Measurements from ENCODE around the gene UBL5.

UBL5 gene

DNA sequence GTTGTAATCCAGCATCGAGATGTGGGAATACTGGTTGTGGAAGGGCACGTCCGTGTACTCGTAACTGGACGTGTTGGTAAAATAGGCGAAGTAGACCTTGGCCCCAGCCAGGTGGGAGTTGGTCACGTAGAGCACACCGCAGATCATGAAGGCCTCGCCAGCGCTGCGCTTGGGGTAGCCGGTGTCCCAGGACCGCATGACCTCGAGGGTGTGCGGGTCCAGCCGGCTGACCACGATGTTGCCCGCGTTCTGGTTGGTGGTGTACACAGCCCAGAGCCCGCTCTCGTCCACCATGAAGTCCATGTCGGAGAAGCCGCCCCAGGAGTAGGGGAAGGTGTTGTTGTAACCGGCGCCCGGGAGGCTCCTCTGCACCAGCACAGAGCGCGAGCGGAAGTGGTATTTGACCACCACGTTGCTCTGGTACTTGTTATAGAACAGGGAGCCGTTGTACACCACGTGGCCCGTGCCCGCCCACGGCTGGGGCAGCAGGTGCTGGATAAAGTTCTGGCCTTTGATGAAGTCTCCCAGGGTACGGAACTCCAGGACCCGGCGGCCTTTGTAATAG is 26.6 kb downstream of the UBL5 start:
- DNase-seq (ENCODE audit: low read depth in 2 of 2) = no peak

DNA sequence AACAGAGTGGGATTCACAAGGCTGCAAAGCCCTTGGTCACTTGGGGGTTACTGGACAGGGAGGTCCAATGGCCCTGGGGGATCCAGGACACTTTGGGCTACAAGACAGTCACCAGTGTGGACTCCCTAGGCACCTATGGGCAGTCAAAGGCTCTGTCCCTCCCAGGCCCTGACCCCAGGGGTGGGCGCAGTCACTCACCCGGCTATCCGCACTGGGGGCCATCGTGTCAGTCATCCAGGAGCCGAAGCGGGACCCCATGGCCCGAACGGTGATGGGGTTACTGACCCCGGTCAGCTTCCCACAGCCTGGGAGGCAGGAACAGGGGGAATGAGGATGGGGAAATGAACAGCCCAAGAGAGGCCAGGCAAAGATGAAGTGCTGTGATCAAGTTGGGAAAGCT is 28.9 kb downstream of the UBL5 start:
- DNase-seq (ENCODE audit: low read depth in 2 of 2) = no peak

DNA sequence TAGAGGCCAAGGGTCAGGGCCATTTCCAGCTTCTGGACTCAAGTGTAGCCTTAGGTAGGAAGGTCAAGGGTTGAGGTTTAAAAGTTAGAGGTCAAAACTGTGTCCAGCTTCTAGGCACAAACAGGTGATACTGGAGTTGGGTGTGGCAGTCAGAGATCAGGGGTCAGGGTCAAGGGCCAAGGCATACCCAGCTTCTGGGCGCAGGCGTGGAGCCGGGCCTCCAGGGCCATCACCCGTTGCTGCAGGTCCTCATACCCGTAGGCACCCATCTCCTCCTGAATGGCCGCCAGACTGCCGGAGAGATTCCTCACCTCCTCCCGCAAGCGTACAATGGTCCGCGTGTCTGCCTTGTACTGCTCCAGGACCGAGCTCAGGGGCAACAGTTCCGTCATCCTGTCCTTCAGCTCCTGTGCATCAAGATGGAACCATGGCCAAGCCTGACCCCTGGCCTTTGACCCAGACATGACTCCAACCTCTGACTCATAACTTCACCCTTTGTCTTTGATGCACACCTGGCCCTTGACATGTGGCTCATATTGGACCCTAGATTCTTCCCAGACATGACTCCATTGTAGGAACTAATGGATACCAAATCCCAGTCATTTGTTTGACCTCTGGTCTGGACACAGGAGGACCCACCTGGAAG is 29.5 kb downstream of the UBL5 start:
- DNase-seq (ENCODE audit: low read depth in 2 of 2) = no peak

DNA sequence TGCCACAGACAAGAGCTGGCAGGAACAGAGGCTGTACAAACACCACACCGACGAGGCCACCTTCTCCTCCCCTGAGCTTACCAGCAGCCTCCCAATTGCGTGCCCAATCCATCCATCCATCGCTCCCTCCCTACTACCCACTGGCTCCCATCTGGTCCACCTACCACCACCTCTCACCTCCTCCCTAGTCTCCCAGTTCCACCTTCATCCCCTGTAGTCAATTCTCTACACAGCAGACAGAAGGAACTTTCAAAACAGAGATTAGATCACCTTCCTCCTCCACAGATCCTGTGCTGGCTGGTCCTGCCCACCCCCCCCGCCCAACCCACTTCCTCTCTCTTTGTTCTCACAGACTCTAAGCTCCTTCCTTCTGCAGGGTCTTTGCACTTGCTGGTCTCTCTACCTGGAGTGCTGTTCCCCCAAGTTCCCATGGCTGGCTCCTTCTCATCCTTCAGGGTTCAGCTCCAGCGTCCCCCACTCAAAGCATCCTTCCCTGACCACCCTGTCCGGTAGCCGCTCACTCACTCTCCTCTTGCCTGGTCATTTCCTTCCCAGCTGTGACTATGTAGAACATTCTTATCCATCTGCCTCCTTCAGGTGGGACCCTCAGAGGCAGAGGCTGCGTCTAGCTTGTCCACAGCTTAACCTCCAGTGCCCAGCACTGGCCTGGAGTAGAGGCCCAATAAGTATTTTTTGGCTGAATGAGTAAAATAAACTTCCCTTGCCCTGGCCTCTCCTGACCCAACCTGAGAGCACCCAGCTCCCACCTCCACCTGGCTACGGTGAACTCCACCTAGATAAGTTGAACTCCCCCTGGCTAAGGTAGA is 30.4 kb downstream of the UBL5 start:
- no peak for DNase-seq (ENCODE audit: low read depth in 2 of 2)

DNA sequence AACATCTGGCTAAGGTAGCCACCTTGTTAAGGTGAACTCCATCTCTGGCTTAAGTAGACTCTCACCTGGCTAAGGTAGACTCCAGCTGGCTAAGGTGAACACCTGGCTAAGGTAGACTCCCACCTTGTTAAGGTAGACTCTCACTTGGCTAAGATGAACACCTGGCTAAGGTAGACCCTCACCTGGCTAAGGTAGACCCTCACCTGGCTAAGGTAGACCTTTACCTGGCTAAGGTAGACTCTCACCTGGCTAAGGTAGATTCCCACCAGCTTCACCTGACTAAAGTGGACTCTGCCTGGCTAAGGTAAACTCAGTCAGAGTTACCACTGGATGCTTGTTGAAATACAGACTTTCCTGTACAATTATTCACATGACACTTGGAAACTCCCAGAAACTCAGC is 31.0 kb downstream of the UBL5 start:
- DNase-seq (ENCODE audit: low read depth in 2 of 2) = no peak

DNA sequence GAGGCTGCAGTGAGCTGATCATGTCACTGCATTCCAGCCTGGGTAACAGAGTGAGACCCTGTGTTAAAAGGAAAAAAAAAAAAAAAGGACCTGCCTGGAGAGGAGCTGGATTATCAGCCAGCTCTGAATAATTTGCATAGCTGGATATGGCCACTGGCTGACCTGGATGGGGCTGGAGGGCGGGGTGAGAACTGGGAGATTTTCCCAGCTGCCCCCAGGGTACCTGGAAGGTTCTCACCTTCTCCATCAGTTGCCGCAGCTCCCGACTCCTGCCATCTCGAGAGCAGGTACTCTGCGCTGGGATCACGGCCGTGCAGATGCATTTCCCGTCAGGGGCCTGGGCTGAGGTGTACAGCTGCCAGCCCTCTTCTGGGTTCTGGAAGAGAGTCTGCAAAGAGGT is 32.7 kb downstream of the UBL5 start:
- DNase-seq (ENCODE audit: low read depth in 2 of 2) = no peak

DNA sequence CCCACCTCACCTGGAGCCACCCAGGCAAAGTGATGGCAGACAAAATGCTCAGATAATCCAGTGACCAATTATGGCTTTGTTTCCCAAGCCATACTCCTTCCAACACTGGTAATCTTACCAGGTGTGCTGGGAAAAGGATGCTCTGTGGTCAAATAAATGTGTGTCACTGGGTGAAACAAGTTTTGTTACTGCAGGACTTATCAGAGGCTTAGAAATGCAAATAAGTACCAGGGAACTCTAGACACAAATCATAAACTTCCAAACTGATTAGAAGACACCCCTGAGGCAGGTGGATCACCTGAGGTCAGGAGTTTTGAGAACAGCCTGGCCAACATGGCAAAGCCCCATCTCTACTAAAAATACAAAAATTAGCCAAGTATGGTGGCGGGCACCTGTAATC is 33.8 kb downstream of the UBL5 start:
- no peak for DNase-seq (ENCODE audit: low read depth in 2 of 2)

DNA sequence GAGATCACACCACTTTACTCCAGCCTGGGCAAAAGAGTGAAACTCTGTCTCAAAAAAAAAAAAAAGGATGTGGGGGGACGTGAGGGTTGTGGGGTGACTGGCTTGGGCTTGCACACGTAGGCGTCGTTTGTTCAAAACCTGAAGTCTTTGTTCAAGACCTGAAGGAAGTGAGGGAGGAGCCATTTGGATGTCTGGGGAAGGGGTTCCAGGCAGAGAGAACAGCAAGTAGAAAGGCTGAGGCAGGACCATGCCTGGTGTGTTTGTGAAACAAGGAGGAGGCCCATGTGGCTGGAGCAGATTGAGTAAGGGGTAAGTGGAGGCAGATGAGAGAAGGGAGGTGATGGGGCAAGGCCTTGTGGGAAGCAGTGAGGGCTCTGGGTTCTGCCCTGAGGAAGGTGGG is 35.2 kb downstream of the UBL5 start:
- no peak for DNase-seq (ENCODE audit: low read depth in 2 of 2)

DNA sequence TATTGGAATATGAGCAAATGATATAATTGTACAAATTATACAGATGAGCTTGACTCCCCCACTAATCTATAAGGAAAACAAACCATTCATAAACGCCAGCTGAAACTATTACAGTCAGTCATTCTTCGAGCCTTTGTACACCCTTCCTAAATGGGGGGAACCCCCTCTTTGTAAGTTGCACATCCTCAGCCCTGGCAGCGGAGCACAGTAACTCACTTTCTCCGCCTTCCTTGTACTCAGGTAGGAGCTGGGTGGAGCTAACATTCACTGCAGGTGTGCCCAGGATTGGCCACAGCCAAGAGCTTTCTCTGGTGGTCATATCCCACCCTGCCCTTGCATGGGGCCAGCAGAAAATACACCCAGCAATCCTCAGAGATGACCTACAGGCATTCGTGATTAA is 36.0 kb downstream of the UBL5 start:
- DNase-seq (ENCODE audit: low read depth in 2 of 2) = peak in 1 of 2 donors; percentile 18

DNA sequence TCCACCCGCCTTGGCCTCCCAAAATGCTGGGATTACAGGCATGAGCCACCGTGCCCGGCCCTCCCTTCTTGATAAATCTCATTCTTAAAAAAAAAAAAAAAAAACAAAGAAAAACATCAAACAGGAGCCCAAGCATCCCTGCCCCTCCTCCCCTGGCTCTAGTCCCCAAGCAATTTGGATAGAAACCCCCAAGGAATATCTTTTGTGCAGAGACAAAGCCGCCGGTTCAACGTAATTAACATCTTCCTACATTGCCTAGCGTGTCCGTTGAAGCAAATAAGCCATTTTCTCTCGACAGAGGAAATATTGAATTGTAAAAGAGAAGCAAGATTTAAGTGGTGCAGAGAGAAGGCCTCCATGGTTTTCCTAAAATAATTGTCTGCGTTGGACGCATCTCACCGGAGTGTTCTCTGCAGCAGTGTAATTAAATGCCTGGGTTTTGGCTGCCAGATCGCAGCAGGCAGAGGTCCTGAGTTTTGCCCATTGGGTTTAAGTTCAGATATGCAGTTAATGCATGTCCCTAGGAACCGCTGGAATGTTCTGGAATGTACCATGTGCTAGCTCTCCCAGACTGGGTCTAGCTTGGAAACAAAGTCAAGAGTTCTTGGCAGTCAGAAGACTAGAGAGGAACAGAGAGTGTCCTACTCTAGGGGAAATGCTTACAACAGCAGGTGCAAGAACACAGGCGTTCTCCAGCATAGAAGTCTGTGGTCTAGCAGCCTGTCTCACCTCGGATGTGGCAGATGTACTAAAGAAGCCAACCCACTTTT is 38.2 kb downstream of the UBL5 start:
- no peak for DNase-seq (ENCODE audit: low read depth in 2 of 2)

DNA sequence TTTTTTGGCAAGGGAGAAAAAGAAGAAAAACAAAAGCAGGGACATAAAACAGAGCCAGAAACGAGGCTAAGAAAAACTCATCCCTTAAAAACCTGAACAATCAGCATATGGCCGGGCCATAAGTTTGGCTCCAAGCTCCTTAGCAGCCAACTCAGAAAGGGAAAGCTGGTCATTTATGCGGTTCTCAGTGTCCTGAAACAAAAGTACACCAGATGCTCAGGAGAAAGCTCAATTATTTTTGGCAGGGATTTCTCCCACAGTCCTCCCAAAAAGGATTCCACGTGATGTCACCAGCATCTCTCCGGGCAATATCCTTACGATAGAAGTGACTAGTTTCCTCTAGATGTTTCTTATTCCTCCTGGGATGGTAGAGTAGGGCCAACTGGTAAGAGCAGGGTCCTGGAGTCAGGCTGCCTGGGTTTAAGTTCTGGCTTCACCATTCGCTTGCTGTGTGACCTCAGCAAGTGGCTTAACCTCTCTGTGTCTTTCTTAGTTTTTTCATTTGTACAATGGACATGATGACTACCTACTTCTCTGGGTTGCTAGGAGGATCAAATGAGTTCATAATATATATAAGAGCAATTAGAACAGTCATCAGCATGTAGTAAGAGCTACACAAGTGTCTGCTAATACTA is 41.4 kb downstream of the UBL5 start:
- no peak for DNase-seq (ENCODE audit: low read depth in 2 of 2)

DNA sequence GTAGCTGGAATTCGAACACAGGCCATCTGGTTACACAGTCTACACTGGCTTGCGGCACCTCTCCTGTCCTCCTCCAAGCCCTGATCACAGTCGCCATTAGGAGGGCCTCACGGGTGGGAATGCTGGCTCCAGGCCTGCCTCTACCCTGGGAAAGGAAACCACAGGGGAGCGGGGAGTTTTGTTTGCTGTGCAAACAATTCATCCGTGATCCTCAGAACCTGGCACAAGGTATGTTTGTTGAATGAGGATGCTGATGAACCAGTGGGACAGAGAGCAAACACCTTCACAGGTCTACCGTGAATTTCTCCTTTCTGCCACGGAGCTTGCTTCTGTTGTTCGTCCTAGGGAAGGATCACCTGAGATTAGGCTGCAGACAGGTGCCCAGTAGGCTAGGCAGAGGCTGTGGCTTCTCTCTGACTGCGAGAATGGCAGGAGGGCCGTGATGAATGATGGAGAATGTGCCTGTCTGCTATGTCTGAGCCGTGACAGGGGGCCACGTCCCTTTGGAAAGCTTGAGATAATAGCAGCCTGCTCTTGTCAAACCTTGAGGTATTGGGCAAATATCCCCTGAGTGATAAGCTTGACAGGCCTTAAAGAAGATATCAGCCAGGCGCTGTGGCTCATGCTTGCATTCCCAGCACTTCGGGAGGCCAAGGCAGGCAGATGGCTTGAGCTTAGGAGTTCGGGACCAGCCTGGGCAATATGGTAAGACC is 44.1 kb downstream of the UBL5 start:
- no peak for DNase-seq (ENCODE audit: low read depth in 2 of 2)

DNA sequence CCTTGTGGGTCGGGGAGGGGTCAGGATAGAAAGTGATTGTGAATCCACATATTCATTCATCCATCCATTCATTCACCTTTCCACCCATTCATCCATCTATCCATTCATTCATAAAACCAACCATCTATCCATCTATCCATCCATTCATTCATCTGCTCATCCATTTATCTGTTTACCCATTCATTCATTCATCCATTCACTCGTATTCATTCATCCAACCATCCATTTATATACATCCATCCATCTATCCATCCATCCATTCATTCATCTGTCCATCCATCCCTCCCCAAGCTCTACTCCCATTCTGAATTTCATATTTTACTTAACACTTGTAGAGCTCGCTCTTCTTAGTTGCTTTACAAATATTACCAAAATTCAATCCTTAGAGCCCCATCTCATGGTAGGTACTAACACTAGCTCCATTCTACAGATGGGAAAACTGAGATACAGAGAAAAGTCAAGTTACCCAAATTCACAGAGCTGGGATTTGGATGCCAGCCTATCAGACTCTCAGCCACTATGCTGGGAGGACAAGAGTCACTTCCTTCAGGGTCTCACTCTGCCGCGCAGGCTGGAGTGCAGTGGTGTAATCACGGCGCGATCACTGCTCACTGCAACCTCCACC is 45.0 kb downstream of the UBL5 start:
- no peak for DNase-seq (ENCODE audit: low read depth in 2 of 2)

DNA sequence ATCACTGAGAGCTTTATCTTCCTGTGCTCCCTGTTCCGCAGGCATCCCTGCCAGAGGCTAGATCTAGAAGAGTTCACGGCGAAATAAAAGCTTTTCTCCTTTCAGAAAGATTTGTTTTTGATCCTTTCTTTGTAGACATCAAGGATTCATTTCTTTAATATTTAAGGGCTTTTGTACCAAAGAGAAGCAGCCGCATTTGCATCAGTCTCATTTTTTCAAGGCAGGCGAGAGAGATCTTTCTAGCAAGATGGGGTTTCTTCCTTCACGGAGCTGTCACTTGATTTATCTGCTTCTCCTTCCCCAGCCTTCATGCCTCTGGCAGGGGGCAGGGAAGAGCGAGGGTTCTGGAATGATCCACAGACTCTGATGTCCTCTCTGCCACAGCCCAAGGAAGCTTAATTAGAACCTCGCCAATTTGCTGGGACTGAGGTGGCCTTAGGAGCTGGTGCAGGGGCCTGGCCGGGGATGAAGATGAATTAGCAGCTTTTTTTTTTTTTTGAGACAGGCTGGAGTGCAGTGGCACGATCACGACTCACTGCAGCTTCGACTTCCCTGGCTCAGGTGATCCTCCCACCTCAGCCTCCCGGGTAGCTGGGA is 47.4 kb downstream of the UBL5 start:
- no peak for DNase-seq (ENCODE audit: low read depth in 2 of 2)

DNA sequence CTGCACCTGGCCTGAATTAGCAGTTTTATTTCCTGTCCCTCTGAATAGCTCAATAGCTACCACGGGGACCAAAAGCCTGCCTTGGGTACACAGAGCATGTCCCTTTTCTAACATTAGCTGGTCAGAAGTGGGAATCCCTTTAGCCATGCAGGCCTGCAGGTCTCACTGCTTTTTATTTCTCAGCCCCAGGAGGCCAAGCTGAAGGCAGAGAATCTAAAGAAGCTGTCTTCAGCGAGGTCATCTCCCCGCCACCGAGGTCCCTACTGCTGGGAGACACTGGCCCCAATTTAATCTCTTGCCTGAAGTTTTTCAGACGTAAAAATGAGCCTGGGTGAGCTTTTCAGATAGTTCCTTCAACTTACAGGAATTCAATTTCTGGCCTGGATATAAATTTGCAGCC is 48.1 kb downstream of the UBL5 start:
- no peak for DNase-seq (ENCODE audit: low read depth in 2 of 2)

DNA sequence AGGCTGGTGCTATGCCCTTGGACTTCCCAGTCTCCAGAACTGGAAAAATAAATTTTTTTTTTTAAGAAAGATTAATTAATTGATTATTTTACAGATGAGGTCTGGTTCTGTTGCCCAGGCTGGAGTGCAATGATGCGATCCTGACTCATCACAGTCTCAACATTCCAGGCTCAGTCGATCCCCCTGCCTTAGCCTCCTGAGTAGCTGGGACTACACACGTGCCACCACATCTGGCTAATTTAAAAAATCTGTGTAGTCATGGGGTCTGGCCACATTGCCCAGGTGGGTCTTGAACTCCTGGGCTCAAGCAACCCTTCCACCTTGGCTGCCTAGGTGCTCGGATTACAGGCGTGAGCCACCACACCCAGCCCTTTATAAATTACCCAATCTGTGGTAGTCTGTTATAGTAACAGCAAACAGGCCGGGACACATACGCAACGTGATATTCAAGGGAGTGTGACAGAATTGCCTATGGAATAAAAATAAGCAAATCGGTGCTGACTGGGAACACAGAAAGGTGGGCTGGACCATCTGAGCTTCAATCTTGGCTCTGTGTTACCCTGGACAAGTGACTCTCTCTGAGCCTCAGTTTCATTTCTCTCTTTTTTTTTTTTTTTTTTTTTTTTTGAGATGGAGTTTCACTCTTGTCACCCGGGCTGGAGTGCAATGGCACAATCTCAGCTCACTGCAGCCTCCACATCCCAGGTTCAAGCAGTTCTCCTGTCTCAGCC is 50.2 kb downstream of the UBL5 start:
- DNase-seq (ENCODE audit: low read depth in 2 of 2) = no peak

DNA sequence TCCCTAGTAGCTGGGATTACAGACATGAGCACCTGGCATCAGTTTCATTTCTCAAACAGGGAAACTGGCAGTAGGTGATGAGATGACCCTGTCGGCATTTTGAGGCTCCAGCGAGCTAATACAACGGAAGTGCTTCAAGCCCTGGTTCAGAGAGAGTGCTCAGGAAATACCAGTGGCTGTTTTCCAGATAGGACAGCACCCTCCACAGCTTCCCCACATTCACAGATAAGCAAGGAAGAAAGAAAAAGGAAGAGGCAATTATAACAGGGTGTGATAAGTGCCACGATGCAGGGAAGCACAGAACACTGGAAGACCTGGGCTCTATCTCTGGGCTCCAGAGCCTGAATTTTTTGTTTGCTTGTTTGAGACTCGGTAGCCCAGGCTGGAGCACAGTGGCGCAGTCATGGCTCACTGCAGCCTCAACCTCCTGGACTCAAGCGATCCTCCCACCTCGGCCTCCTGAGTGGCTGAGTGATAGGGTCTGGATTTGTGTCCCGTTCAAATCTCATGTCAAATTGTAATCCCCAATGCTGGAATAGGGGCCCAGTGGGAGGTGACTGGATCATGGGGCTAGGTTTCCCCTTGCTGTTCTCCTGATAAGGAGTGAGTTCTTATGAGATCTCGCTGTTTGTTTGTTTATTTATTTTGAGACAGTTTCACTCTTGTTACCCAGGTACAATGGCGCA is 50.9 kb downstream of the UBL5 start:
- no peak for DNase-seq (ENCODE audit: low read depth in 2 of 2)

All from activated CD4-positive, alpha-beta T cell treated with anti-CD3 and anti-CD28 coated beads for 24 hours (primary cell).